Neutrophil (primary cell): ENCODE measurements around the gene BTBD9.

Experiments used
- H3K27ac ChIP-seq: fragments of 200-600 bp; sonication (generic); 2 replicates; pipeline ENCODE4 v1.5.1; 2016; ENCODE audit warnings: mild to moderate bottlenecking, moderate library complexity
- H3K27me3 ChIP-seq: fragments of 200-600 bp; sonication (generic); 2 replicates; pipeline ENCODE4 v1.6.0; 2016; ENCODE audit warnings: mild to moderate bottlenecking
- H3K36me3 ChIP-seq: fragments of 200-600 bp; sonication (generic); 2 replicates; pipeline ENCODE4 v1.5.1; 2017
- H3K4me1 ChIP-seq, 2 experiments: fragments of 200-600 bp in 1 of 2; sonication (generic) in 1 of 2; 1 replicate in 1 of 2; 2 replicates in 1 of 2; pipeline versions ENCODE4 v1.5.1 to v1.6.1; 2013 to 2016; ENCODE audit warnings: low read depth in 1 of 2, low read length in 1 of 2, mild to moderate bottlenecking in 1 of 2, moderate library complexity in 1 of 2; ENCODE audit not compliant: control insufficient read depth in 1 of 2, insufficient read depth in 1 of 2
- H3K4me3 ChIP-seq, 2 experiments: fragments of 200-600 bp in 1 of 2; sonication (generic) in 1 of 2; 1 replicate in 1 of 2; 2 replicates in 1 of 2; pipeline ENCODE4 v1.5.1; 2013 to 2016; ENCODE audit warnings: low read depth in 1 of 2, low read length in 1 of 2, mild to moderate bottlenecking in 1 of 2, moderate library complexity in 1 of 2
- H3K9me3 ChIP-seq: fragments of 200-600 bp; sonication (generic); 2 replicates; pipeline ENCODE4 v1.5.1; 2016
- CTCF ChIP-seq: fragments of 200-600 bp; sonication (generic); IDR thresholded peaks from 2 replicates; pipeline ENCODE4 v1.5.1; 2016; ENCODE audit warnings: antibody characterized with exemption

Gene BTBD9

GRCh38 chr6:38187811-38188590 lies 451.7 kb downstream of the BTBD9 start:
- H3K27me3 ChIP-seq = no peaks in the 10 kb centered on the region
- H3K9me3 ChIP-seq = no peaks in the 10 kb centered on the region
- H3K4me1 ChIP-seq = no peaks in the 10 kb centered on the region
- H3K36me3 ChIP-seq = no peaks in the 10 kb centered on the region
- H3K4me3 ChIP-seq = no peak overlapping the region
- no peak overlapping the region for H3K27ac ChIP-seq
- TF ChIP-seq CTCF = no peak

- no peak overlapping the region for H3K4me3 ChIP-seq
- no peaks in the 10 kb centered on the region for H3K9me3 ChIP-seq
- no peaks in the 10 kb centered on the region for H3K27me3 ChIP-seq
- no peaks in the 10 kb centered on the region for H3K36me3 ChIP-seq
- no peak overlapping the region for H3K27ac ChIP-seq
- no peaks in the 10 kb centered on the region for H3K4me1 ChIP-seq
- TF ChIP-seq CTCF = no peak
Observed at GRCh38 chr6:38187325-38187724, 452.4 kb downstream of the BTBD9 start.

- no peak for TF ChIP-seq CTCF
- H3K4me1 ChIP-seq = no peaks in the 10 kb centered on the region
- H3K4me3 ChIP-seq = no peak overlapping the region
- no peak overlapping the region for H3K27ac ChIP-seq
- H3K9me3 ChIP-seq = no peaks in the 10 kb centered on the region
- H3K27me3 ChIP-seq = no peaks in the 10 kb centered on the region
- no peaks in the 10 kb centered on the region for H3K36me3 ChIP-seq
Observed at GRCh38 chr6:38185752-38186151, 454.0 kb downstream of the BTBD9 start.

- no peak overlapping the region for H3K4me3 ChIP-seq
- no peaks in the 10 kb centered on the region for H3K9me3 ChIP-seq
- H3K36me3 ChIP-seq = no peaks in the 10 kb centered on the region
- no peaks in the 10 kb centered on the region for H3K27me3 ChIP-seq
- TF ChIP-seq CTCF = no peak
- H3K4me1 ChIP-seq = no peaks in the 10 kb centered on the region
- H3K27ac ChIP-seq = no peak overlapping the region
Observed at GRCh38 chr6:38185244-38185643, 454.5 kb downstream of the BTBD9 start.

GRCh38 chr6:38184585-38185080 lies 455.1 kb downstream of the BTBD9 start:
- H3K27ac ChIP-seq = no peak overlapping the region

More at GRCh38 chr6:38184585-38185080, 455.1 kb downstream of the BTBD9 start:
- no peaks in the 10 kb centered on the region for H3K9me3 ChIP-seq
- no peaks in the 10 kb centered on the region for H3K4me1 ChIP-seq
- no peaks in the 10 kb centered on the region for H3K36me3 ChIP-seq
- H3K27me3 ChIP-seq = no peaks in the 10 kb centered on the region
- no peak overlapping the region for H3K4me3 ChIP-seq
- no peak for TF ChIP-seq CTCF
